NCI-H510A treated with DMSO at 0.1 percent for 48 hours (cell line): ENCODE data around the gene KCNH1.
A peak's percentile ranks its signal among the peaks of the same experiment; 100 is the strongest.

Source experiments
- DNase-seq: peaks from one replicate; lab custom pipeline; 2025; lab: John Stamatoyannopoulos, UW

Gene KCNH1, protein sequence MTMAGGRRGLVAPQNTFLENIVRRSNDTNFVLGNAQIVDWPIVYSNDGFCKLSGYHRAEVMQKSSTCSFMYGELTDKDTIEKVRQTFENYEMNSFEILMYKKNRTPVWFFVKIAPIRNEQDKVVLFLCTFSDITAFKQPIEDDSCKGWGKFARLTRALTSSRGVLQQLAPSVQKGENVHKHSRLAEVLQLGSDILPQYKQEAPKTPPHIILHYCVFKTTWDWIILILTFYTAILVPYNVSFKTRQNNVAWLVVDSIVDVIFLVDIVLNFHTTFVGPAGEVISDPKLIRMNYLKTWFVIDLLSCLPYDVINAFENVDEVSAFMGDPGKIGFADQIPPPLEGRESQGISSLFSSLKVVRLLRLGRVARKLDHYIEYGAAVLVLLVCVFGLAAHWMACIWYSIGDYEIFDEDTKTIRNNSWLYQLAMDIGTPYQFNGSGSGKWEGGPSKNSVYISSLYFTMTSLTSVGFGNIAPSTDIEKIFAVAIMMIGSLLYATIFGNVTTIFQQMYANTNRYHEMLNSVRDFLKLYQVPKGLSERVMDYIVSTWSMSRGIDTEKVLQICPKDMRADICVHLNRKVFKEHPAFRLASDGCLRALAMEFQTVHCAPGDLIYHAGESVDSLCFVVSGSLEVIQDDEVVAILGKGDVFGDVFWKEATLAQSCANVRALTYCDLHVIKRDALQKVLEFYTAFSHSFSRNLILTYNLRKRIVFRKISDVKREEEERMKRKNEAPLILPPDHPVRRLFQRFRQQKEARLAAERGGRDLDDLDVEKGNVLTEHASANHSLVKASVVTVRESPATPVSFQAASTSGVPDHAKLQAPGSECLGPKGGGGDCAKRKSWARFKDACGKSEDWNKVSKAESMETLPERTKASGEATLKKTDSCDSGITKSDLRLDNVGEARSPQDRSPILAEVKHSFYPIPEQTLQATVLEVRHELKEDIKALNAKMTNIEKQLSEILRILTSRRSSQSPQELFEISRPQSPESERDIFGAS

DNA sequence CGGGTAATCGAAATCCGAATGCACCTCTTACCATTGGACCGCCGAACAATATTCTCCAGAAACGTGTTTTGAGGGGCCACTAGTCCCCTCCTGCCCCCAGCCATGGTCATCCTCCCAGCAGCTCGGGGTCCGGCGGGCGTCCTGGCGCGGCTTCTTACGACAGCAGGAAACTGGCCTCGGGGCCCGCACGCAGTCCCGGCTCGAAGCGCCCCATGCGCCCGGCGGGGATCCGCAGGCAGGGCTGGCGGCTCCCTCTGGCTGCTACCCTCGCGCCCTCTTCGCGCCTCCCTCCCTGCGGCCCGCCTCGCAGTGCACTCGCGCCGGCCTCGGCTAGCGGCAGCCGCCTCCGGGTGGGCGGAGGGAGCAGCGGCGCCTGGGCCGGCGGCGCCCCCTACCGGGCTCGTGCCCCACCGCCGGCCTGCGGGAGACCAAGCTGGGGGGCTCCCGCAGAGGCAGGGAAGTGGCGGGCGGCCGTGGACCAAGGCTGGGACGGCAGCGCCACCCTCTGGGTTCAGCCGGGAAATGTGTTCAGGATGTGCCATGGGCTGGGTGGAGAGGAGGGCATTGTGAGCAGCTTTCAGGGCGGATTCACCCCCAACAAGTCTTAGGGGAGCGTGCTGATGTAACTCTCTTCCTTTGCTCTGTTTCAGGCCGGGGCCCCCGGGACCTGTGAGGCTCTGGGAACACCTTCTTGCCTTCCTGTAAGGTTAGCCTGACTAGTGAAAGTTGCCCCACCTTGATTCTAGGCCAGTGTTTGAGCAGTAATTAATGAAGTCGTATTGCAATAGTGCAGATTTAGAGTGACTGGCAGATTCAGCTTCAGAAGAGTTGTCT, at the start of gene KCNH1:
Gene KCNH1, minus strand, starts transcription at position 313 of the 834 bp plus-strand sequence. Its CDS starts 203 bp downstream, at position 110.
- peak; percentile 83 for DNase-seq

DNA sequence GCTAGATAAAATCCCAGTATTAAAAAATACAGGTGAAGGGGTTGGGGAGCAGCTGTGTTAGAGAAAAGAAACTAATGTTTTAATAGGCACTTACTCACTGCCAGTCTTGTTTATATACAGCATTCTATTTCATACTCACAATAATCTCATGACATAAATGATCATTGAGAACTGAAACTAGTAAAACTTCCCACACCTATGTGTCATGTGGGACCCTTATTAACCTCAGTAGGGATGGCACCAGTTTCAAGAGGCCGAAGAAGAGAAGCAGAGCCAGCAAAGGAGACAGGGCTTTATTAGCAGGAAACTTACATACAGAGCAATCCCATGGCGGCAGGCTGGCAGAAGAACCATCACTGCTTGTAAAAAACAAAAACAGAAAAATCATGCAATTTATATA, 48.8 kb upstream of the KCNH1 start:
- no peak for DNase-seq

DNA sequence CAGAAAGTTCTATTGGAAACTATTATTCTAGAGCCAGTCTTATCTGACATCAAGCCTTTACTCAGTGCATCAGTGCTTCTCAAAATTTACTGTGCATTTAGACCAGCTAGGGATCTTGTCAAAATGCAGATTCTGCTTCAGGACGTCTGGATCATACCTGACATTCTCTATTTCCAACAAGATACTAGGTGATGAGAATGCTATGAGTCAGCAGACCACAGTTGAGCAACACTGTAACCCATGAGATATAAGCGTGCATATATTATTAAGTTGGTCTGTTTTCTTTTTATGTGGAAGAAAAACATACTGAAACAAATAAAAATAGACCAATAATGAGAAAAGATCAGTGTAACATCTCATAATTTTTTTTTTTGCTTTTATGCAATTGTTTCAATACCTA, 40.4 kb upstream of the KCNH1 start:
- DNase-seq = no peak

DNA sequence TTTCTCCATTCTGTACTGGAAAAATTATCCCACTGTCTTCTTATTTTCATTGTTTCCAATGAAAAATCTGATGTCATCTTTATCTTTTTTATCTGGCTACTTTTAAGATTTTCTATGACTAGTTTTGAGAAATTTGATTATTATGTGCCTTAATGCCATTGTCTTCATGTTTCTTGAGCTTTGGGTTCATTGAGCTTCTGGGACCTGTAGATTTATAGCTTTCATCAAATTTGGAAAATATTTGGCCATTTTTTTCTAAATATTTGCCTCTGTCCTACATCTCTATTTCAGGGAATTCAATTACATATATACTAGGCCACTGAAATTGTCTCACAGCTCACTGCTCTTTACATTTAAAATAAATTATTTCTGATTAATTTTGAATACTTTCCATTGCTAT, 38.7 kb upstream of the KCNH1 start:
- DNase-seq = no peak

DNA sequence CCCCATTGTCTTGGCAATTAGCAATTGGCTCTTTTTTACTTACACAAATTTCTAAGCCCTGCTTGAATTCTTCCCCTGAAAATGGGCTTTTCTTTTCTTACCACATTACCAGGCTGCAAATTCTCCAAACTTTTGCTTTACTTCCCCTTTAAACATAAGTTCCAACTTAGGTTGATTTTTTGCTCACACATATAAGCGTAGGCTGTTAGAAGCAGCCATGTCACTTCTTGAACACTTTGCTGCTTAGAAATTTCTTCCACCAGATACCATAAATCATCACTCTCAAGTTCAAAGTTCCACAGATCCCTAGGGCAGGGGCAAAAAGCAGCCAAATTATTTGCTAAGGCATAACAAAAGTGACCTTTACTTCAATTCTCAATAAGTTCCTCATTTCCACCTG, 35.4 kb upstream of the KCNH1 start:
- no peak for DNase-seq

DNA sequence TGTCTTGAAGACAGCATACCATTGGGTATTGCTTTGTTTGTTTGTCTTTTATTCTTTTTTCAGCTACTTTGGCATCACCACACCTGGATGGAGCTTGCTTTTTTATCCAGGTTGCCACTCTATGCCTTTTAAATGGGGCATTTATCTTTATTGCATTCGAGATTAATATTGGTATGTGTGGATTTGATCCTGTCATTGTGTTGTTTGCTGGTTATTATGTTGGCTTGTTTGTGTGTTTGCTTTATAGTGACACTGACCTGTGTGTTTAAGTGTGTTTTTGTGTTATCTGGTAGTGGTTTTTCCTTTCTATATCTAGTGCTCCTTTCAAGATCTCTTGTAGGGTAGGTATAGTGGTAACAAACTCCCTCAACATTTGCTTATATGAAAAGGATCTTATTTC, 24.9 kb upstream of the KCNH1 start:
- no peak for DNase-seq

DNA sequence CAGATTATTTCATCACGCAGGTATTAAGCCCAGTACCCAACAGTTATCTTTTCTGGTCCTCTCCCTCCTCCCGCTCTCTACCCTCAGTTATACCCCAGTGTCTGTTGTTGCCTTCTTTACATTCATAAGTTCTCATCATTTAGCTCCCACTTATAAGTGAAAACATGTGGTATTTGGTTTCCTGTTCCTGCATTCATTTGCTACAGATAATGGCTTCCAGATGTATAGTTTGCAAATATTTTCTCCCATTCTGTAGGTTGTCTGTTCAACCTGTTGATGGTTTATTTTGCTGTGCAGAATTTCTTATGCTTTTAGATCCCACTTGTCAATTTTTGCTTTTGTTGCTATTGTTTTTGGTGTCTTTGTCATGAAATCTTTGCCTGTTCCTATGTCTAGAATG, 21.1 kb upstream of the KCNH1 start:
- no peak for DNase-seq

DNA sequence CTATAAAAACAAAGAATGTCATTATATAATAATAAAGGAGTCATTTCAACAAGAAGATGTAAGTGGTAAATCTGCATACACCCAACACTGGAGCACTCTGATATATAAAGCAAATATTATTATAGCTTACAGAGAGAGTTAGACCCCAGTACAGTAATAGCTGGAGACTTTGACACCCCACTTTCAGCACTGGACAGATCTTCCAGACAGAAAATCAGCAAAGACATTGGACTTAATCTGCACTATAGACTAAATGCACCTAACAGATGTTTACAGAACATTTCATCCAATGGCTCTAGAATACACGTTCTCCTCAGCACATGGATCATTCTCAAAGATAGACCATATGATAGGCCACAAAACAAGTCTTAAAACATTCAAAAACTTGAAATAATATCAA, 20.0 kb upstream of the KCNH1 start:
- DNase-seq = no peak

DNA sequence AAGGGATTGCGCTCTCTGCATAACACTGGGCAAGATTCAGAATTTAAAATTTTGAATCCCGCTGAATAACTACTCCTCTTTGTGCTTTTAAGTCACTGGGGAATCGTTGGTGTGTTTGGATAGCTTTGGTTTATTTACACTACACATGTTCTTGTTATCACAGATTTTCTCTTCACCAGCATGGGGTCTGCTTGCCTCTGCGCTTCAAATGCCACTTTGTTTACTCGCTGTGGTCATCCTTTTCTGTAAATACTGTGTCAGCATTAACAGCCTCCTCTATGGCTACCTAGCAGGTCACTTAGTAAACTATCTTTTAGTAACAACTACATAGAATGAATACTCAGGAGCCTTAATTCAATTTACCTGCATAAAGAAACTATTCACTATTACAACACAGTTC, 14.4 kb upstream of the KCNH1 start:
- peak; percentile 30 for DNase-seq

DNA sequence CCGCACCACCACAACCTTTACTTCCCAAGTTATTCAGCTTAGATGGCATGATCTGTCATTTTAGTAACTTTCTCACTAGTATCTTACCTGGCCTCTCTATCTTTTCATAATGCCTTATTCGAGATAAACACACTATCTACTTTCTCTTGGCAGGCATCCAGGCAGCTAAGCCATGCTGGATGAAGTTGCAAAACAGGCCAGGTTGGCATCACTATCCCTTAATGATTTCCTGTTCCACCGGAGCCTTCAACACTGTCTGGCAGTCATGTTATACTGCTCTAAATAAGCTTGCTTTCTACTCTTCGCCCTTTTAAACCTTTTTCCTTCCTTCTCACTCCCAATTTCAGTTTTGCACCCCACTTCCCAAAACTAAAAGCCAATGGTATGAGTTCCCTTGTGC, 12.0 kb upstream of the KCNH1 start:
- DNase-seq = peak; percentile 92

DNA sequence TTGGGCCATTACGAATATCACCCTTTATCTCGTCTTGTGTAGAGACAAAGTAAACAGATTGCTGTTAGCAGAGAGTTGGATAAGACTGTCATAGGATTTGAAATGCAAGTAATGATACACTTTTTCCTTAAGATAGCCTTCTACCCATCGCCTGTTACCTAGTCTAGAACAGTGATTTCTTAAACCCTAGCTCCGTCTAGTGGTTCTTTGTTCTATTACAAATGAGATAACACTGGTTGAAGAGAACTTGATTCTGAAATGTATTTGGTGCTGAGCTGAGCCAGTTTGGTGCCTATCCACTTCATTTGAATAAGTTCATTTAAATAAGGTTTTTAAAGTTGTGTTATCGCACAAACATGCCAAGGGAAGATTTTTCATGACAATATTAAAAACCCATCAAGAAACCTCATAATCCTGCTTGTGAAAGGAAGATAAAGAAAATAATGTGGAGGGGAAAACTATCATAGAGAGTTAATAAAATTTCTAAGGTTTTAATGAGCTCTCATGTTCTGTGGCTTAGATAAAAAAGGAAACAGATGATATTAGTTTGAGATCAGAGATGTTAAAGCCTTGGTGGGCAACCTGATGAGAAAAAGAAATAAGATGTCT, 1.5 kb upstream of the KCNH1 start:
- DNase-seq = peak; percentile 81

DNA sequence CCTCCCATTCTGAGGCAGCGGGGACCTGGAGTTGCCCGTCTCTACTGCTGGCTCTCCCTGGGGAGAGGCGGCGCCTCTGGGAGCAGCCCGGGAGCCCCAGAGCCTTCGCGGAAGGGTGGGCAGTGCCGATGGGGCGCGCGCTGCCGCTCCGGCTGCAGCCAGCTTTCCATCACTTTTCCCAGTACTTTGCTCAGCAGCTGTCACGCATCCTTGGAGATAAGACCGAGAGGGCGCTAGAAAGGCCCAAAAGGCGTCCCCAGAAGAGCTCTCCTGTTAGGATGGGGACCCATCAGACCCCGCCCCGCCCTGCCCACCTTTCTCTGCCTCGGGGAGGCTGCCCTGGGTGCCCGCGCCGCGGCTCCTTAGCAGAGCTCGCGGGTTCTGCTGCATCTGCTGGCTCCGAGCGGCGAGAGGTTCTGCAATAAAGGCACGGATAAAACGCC, 534 bp downstream of the KCNH1 start:
- DNase-seq = peak; percentile 65

DNA sequence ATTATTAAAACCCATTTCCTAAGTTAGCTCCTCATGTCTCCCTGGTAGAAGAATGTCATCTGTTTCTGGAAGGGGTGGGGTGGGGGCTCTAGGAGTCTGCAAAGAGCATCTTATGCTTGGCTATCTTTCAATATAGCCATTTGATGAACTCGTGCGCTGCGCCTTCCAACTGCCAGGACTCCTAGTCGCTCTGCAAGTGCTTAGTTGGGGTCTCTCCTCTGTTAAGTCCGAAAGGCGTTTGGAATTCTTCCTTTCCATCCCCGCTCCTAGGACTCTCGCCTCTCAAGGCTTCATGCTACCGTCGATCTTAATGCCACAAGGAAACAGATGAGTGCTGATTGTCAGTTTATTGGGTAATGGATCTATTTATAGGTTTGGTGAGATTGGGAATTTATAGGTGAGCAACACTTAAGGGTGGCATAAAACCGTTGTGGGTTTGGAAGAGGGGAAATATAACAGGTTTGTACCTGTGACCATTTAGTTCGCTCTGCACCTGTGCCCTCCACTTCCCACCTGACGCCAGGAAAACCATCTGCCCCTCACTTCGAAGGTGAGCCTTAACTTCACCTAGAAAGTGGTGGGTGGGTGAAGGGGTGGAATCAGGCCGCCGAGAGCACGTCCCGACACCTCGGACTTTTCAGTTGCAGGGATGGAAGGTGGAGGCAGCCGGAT, 1.1 kb downstream of the KCNH1 start:
- DNase-seq = no peak

DNA sequence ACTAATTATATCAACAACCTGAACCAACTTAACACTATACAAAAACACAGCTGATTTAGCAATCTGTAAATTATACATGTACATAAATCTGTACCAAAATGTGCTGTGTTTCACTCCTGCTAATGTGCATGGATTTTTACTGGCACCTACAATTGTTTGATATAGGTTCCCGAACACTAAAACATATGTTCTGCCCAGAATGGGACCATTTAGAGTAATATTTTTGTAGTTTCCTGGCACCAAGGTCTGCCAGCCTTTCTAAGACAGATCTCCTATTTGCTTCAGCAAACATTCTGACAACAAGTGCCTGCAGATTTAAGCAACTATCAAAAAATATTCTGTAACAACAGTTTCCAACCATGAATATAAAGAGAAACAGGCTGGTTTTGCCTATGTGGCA, 4.2 kb downstream of the KCNH1 start:
- no peak for DNase-seq

DNA sequence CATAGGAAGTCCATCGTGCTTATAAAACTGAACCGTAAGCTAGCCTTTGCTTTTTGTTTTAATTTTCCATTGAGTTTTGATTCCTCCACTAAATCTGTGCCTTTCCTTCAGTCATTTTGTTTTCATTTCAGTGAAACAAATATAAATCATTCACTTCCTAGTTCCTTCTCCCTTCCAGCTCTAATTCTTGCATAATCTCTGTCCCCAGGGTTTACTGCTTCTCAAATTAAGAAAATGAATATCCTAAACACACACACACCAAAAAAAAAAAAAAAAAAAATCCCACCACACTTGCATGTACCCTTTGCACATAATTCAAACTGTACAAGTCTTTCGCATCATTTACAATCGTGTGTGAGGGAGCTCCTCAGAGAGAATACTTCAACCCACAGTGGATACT, 6.8 kb downstream of the KCNH1 start:
- no peak for DNase-seq

DNA sequence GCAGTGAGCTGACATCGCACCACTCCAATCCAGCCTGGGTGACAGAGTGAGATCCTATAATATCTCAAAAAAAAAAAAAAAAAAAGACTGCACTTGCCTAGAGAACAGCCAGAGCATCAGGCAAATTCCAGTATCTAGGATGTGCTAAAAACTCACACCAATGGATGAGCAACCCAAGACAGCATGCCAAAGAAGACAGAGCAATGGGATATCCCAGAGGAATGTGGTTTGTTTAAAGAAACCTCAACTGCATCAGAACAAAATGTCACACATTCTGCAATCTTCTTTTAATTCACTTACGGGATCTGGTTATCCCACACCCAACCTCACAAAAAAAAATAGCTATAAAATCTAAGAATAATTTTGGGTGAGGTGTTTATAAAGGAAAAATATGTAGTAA, 7.3 kb downstream of the KCNH1 start:
- DNase-seq = no peak

DNA sequence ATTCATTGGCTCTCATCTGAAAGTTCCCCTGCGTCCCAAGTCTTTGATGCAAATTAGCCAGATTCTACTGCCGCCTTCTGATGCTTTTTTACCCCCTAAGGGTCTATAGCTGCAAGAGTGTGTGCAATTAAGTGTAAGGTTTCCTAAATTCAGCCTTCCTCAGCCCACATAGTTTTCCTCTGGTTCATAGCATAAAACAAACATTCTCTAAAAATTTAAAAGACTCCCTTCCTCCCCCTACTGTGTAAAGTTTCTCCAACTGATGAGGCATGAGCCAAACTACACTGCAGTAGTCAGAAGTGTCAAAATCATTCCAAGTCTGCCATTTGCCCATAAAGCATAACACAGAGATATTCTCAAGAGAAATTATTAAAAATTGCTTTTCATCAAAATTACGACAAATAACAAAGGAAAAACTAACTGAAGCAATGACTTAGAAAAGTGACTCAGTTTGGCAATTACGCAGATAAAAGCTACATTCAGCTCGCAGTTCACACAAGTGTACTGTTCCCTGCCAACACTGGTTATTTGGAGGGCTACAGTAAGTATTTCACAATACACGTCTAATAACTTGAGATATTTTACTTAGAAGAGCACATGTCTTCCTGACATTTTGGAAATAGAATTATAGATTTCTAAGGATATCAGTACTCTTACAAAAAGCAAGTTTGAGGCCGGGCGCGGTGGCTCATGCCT, 15.4 kb downstream of the KCNH1 start:
- DNase-seq = no peak

DNA sequence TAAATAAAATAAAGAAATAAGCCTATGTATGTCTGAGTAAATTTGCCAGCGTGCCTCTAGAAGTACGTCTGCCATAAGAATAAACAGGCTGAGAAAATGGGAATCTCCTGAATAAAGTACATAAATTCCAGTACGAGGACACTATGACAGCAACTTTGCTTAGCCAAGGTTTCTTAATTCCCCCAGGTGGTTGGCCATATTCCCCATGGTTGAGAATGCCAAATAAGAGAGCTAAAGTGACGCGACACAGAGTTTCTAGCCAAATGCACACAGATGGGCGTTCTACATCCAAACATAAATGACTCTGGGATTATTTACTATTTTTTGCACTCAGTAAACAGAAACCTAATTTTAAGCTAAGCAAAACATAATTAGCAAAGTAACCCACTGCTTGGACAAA, 19.5 kb downstream of the KCNH1 start:
- no peak for DNase-seq

DNA sequence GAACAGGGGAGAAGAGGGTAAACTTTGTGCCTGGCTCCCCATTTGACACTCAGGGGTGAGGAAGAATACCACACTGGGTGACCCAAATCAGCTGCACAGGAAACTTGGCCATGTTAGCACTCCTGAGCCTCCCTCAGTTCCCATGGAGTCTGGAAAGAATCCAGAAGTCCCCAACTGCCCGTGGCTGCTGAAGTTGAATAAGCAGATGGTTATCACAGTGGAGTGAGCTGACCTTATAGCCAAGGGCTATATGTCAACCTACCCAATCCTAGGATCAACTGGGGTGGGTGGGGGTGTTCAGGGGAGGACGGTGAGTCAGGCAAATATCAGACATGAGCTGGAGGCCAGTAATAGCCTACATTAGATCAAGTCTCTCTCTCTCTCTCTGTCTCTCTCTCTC, 20.4 kb downstream of the KCNH1 start:
- no peak for DNase-seq

DNA sequence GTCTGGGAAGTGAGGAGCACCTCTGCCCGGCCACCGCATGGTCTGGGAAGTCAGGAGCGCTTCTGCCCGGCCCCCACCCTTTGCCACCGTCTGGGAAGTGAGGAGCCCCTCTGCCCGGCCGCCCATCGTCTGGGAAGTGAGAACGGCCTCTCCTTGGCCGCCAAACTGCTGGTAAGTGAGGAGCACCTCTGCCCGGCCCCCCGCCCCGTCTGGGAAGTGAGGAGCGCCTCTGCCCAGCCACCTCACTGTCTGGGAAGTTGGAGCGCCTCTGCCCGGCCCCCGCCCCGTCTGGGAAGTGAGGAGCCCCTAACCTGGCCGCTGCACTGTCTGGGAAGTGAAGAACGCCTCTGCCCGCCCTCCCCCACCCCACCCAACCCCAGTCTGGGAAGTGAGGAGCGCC, 22.6 kb downstream of the KCNH1 start:
- DNase-seq = no peak
